Heart right ventricle (tissue), 16 donors: ENCODE results near the gene GASK1B. TPM values are rescaled to one million over a fixed set of nuclear protein-coding genes. Genes with fewer than 3 reads are reported as not detected.

Experiments
- ATAC-seq, 8 donors: fragments of 200-7000 bp; cut with Tn5 transposase; one replicate each; pipeline ENCODE4 v1.9.1; 2020; ENCODE audit warnings: mild to moderate bottlenecking in 8 of 8, moderate library complexity in 8 of 8, moderate number of reproducible peaks in 1 of 8
- DNase-seq, 2 donors: peaks; one replicate each; pipeline ENCODE4 v3.0.0-alpha.2; 2020
- H3K27ac ChIP-seq, 10 donors: fragments of 200-600 bp; sonication (generic) in 2 of 10; one replicate each; pipeline versions ENCODE4 v1.5.0 to v1.8.0; 2020 to 2022; ENCODE audit warnings: mild to moderate bottlenecking in 3 of 10
- H3K27me3 ChIP-seq, 7 donors: fragments of 200-600 bp; one replicate each; pipeline ENCODE4 v1.8.0; 2021 to 2022; ENCODE audit warnings: mild to moderate bottlenecking in 2 of 7
- H3K36me3 ChIP-seq, 9 donors: fragments of 200-600 bp; sonication (generic) in 1 of 9; one replicate each; pipeline versions ENCODE4 v1.5.0 to v1.8.0; 2020 to 2022; ENCODE audit warnings: mild to moderate bottlenecking in 2 of 9
- H3K4me1 ChIP-seq, 9 donors: fragments of 200-600 bp; sonication (generic) in 1 of 9; one replicate each; pipeline versions ENCODE4 v1.5.0 to v1.8.0; 2020 to 2022; ENCODE audit warnings: mild to moderate bottlenecking in 4 of 9
- H3K4me3 ChIP-seq, 10 donors: fragments of 200-600 bp; sonication (generic) in 2 of 10; one replicate each; pipeline versions ENCODE4 v1.5.0 to v1.8.0; 2020 to 2022; ENCODE audit warnings: mild to moderate bottlenecking in 7 of 10, moderate library complexity in 2 of 10
- H3K9me3 ChIP-seq, 11 donors: fragments of 200-600 bp in 10 of 11; sonication (generic) in 2 of 11; one replicate each; pipeline versions ENCODE4 v1.5.0 to v1.8.0; 2013 to 2022; ENCODE audit warnings: mild to moderate bottlenecking in 2 of 11, control low read depth in 1 of 11, moderate library complexity in 1 of 11
- CTCF ChIP-seq, 9 donors: fragments of 200-600 bp; sonication (generic) in 2 of 9; IDR thresholded peaks; one replicate each; pipeline versions ENCODE4 v1.5.0 to v1.8.0; 2021 to 2022; ENCODE audit warnings: antibody characterized with exemption in 9 of 9, mild to moderate bottlenecking in 5 of 9, moderate library complexity in 1 of 9
- WGBS, 2 donors: extraction: QIAGEN DNeasy Blood & Tissue Kit; methylation state at CpG; one replicate each; pipeline ENCODE4 v1.1.7; 2013; ENCODE audit warnings: inconsistent platforms in 1 of 2; 5-methylcytosine and 5-hydroxymethylcytosine counted together
- intact Hi-C, 10 donors: fragments of 100-400 bp; cut with DNase I; formaldehyde crosslinking; loops; one replicate each; pipeline versions ENCODE4 v1.11.1 to v1.14.2; 2022
- polyA plus RNA-seq, 2 donors: library from polyadenylated mRNA; stranded (reverse); fragments of 200-250 nt; gene quantifications; one replicate each; pipeline ENCODE4 v1.2.3, GENCODE V29; 2013
- total RNA-seq, 10 donors: library from RNA; stranded (reverse); fragmentation: NEBNext Ultra II Directional in 3 of 10; extraction: Animal tissue kit (Norgen Biotek cat#: 25700) in 3 of 10; gene quantifications; one replicate each; pipeline versions ENCODE4 v1.2.1 to v1.2.4, GENCODE V29; 2021 to 2023
- donor health status: Arrhythmogenic right ventricular cardiomyopathy.
- donor health status: ischemic (EF 13 %, LVEDD 7.1; RV severe dilation, severe dysfunction).
- donor health status: healthy with polysubstance abuse.
- donor health status: DM: no; HTN: yes; CAD: no.
- donor health status: DM: no; HTN: no; CAD: no.
- donor health status: ischemic (EF 25% LVEDD 6.9; RV normal size, moderate dysfunction).
- donor health status: ischemic (EF 25% LVEDD 5.7; RV mildly dilated, moderate dysfunction).
- donor health status: healthy.
- donor health status: DM: yes; HTN: yes; CAD: no.
- donor health status: Ischemic cardiomyopathy.
- donor health status: ischemic (EF 35%, LVEDD 5.7; RV mildly dilated, moderate dysfunction).
- donor health status: nonischemic (EF 11% LVEDD 7.7; RV severe dilation, severe dysfunction).
- donor health status: DM: yes; HTN: yes; CAD: no.
- donor health status: PGD.
- donor health status: ischemic (EF 29% LVEDD 5.4; RV normal size, mild dysfunction).
- donor health status: nonischemic (EF 23%, LVEDD 6.1; RV moderate dilation, normal function).

The GASK1B gene
- total and polyA plus RNA-seq, 12 donors: 12.4 to 109 (median 79.4) TPM

- H3K4me3 ChIP-seq: no peak overlapping the region
- 38% methylated on average over 3 of the region's 3 CpGs for WGBS, 2 donors
- intact Hi-C loops: loop anchor here (2.0 to 10.0 kb wide), 3 partner anchors 59 to 62 kb away; no protein-coding TSS in a partner anchor
- DNase-seq: no peak
- peak; percentile 34 to 76 (median 65) for TF ChIP-seq CTCF (IDR thresholded peaks at IDR 0.05)
- H3K27me3 ChIP-seq: no peaks in the 10 kb centered on the region
- no peaks in the 10 kb centered on the region for H3K9me3 ChIP-seq
- peaks cover 0 to 47% (median 0%) of the 10 kb centered on the region in 9 donors for H3K36me3 ChIP-seq
- H3K27ac ChIP-seq: peak overlapping the region in 3 of 10 donors; percentile 5 to 67 (median 33)
- peak in 7 of 8 donors; percentile 47 to 79 (median 63) for ATAC-seq
- peaks cover 0 to 19% (median 11%) of the 10 kb centered on the region in 9 donors for H3K4me1 ChIP-seq
Measured at GRCh38 chr4:158193171-158193749, 20.4 kb upstream of the GASK1B start.

- Histone ChIP-seq H3K4me3 (no peak overlapping the region), H3K36me3 (peaks cover 0 to 50% (median 0%) of the 10 kb centered on the region in 9 donors), H3K4me1 (peaks cover 0 to 19% (median 11%) of the 10 kb centered on the region in 9 donors), H3K27me3 (no peaks in the 10 kb centered on the region), H3K27ac (peak overlapping the region in 4 of 10 donors; percentile 5 to 67 (median 20)), H3K9me3 (no peaks in the 10 kb centered on the region)
- intact Hi-C loops: loop anchor here (2.0 to 10.0 kb wide), 3 partner anchors 60 to 62 kb away; no protein-coding TSS in a partner anchor
- DNase-seq: no peak
- peak; percentile 25 to 65 (median 44) for ATAC-seq
- WGBS, 2 donors: 72 to 76% methylated on average over 5 of the region's 5 CpGs
- TF ChIP-seq CTCF (IDR thresholded peaks at IDR 0.05): no peak
Measured at GRCh38 chr4:158192439-158193158, 19.8 kb upstream of the GASK1B start.

- Histone ChIP-seq H3K27ac (no peak overlapping the region), H3K36me3 (peaks cover 0 to 60% (median 4%) of the 10 kb centered on the region in 9 donors), H3K9me3 (no peaks in the 10 kb centered on the region), H3K4me3 (no peak overlapping the region), H3K4me1 (peaks cover 0 to 19% (median 11%) of the 10 kb centered on the region in 9 donors), H3K27me3 (no peaks in the 10 kb centered on the region)
- TF ChIP-seq CTCF (IDR thresholded peaks at IDR 0.05): no peak
- intact Hi-C loops: loop anchor here in 7 of 10 donors (5.0 to 10.0 kb wide), 2 partner anchors 62 to 64 kb away; no protein-coding TSS in a partner anchor
- WGBS, 2 donors: 88 to 97% methylated on average over 2 of the region's 2 CpGs
- no peak for ATAC-seq
- DNase-seq: no peak
Measured at GRCh38 chr4:158190718-158191117, 17.9 kb upstream of the GASK1B start.

GRCh38 chr4:158189422-158189821 lies 16.6 kb upstream of the GASK1B start:
- ATAC-seq (no peak), DNase-seq (no peak)
- Histone ChIP-seq H3K9me3 (no peaks in the 10 kb centered on the region), H3K4me1 (peaks cover 0 to 19% (median 11%) of the 10 kb centered on the region in 9 donors), H3K4me3 (no peak overlapping the region), H3K36me3 (peaks cover 0 to 66% (median 4%) of the 10 kb centered on the region in 9 donors), H3K27me3 (no peaks in the 10 kb centered on the region), H3K27ac (no peak overlapping the region)
- TF ChIP-seq CTCF (IDR thresholded peaks at IDR 0.05): no peak
- 95 to 100% methylated on average over 1 of the region's 1 CpG for WGBS, 2 donors
- intact Hi-C loops: no loop called here
